HepG2 (cell line): ENCODE results near the gene SH2D3C. TPM values are rescaled to one million over a fixed set of nuclear protein-coding genes. Genes with fewer than 3 reads are reported as not detected.

Experiments
- ATAC-seq: fragments of 200-7000 bp; cut with Tn5 transposase; 3 replicates; pipeline ENCODE4 v1.9.1; 2020; ENCODE audit warnings: mild to moderate bottlenecking, moderate library complexity
- BruUV-seq: library from RNA; stranded (reverse); fragments of 400-500 nt; replicated peaks from 2 replicates; lab custom pipeline; 2021; lab: Mats Ljungman, UMichigan
- CTCF ChIA-PET: fragments of 300-600 bp; formaldehyde crosslinking; extraction: SDS; loops from one replicate; lab custom pipeline; 2021; ENCODE audit warnings: low total read pairs, inconsistent platforms, low intra/inter-chr PET ratio; lab: Yijun Ruan, JAX
- POLR2A ChIA-PET: fragments of 350-600 bp; sonication (Branson Sonifier 250); formaldehyde crosslinking; loops from one replicate; lab custom pipeline; 2020; ENCODE audit warnings: antibody characterized with exemption, inconsistent platforms; lab: Yijun Ruan, JAX
- DNase-seq: peaks from one replicate; pipeline ENCODE4 v3.0.0-alpha.2; 2015; ENCODE audit warnings: low spot score
- FAIRE-seq: peaks from 3 replicates; lab custom pipeline; 2011; peaks lifted over from hg19 to GRCh38; lab: Jason Lieb, UNC
- H2AFZ ChIP-seq: one replicate; pipeline ENCODE4 v1.6.1; 2011; ENCODE audit warnings: low read length, inconsistent platforms
- H3K27ac ChIP-seq: fragments of 300-600 bp; 3 replicates; pipeline ENCODE4 v1.8.0; 2011; ENCODE audit warnings: mixed run types, mild to moderate bottlenecking, mixed read lengths, low read length, inconsistent platforms; ENCODE audit not compliant: insufficient read depth; ENCODE audit errors: extremely low read length
- H3K27me3 ChIP-seq, 2 experiments: fragments of 200-600 bp in 1 of 2; 2 replicates in 1 of 2; 3 replicates in 1 of 2; pipeline versions ENCODE4 v1.6.0 to v1.8.0; 2011; ENCODE audit warnings: low read length in 2 of 2, mild to moderate bottlenecking in 2 of 2, moderate library complexity in 2 of 2, inconsistent platforms in 1 of 2; ENCODE audit not compliant: insufficient read depth in 2 of 2, control insufficient read depth in 1 of 2
- H3K36me3 ChIP-seq, 2 experiments: fragments of 200-600 bp in 1 of 2; replicated peaks in 1 of 2; 2 replicates in 1 of 2; 3 replicates in 1 of 2; pipeline versions ENCODE4 v1.5.1 to v1.8.0; 2011; ENCODE audit warnings: low read length in 2 of 2, inconsistent platforms in 1 of 2; ENCODE audit not compliant: insufficient read depth in 2 of 2, control insufficient read depth in 1 of 2
- H3K4me1 ChIP-seq: 2 replicates; pipeline ENCODE4 v1.5.1; 2012; ENCODE audit warnings: low read length, inconsistent platforms; ENCODE audit not compliant: insufficient read depth
- H3K4me2 ChIP-seq: 2 replicates; pipeline ENCODE4 v1.6.0; 2011; ENCODE audit warnings: low read depth, low read length, inconsistent platforms
- H3K4me3 ChIP-seq, 3 experiments: fragments of 200-600 bp in 1 of 3; sonication (generic), shearing (Covaris generic) in 1 of 3; replicated peaks in 1 of 3; 2 replicates each; pipeline ENCODE4 v1.5.1; 2011 to 2016; ENCODE audit warnings: low read length in 3 of 3, inconsistent platforms in 2 of 3, low read depth in 2 of 3, mild to moderate bottlenecking in 2 of 3, control low read depth in 1 of 3, mixed read lengths in 1 of 3; ENCODE audit not compliant: insufficient read depth in 1 of 3
- H3K79me2 ChIP-seq: one replicate; pipeline ENCODE4 v1.6.1; 2011; ENCODE audit warnings: low read length, inconsistent platforms; ENCODE audit not compliant: insufficient read depth
- H3K9ac ChIP-seq: 2 replicates; pipeline ENCODE4 v1.6.0; 2011; ENCODE audit warnings: mild to moderate bottlenecking, low read depth, low read length, inconsistent platforms; ENCODE audit not compliant: insufficient read depth
- H3K9me3 ChIP-seq: 2 replicates; pipeline ENCODE4 v1.5.1; 2012; ENCODE audit warnings: mild to moderate bottlenecking, low read length
- H4K20me1 ChIP-seq: 2 replicates; pipeline ENCODE4 v1.6.0; 2011; ENCODE audit warnings: inconsistent platforms, mild to moderate bottlenecking, low read length, moderate library complexity; ENCODE audit not compliant: insufficient read depth
- PLRG1 ChIP-seq: fragments of 450-650 bp; conservative IDR thresholded peaks from 2 replicates; pipeline ENCODE4 v1.6.1; 2016
- WGBS: methylation state at CpG from one replicate; pipeline ENCODE4 v1.1.6; 2017; ENCODE audit warnings: low lambda C conversion rate; 5-methylcytosine and 5-hydroxymethylcytosine counted together
- in situ Hi-C: cut with HindIII; loops from 2 replicates; pipeline ENCODE4 v1.10.0; 2017; ENCODE audit warnings: low pct_unique_long_range_greater_than_20kb; ENCODE audit not compliant: extremely low pct_ligation_motif_present
- intact Hi-C: fragments of 100-400 bp; cut with micrococcal nuclease; formaldehyde crosslinking; loops from one replicate; pipeline ENCODE4 v1.10.0; 2022; ENCODE audit not compliant: unreplicated experiment
- polyA plus RNA-seq, 8 experiments: library from polyadenylated mRNA; depleted of rRNA in 3 of 8; stranded (reverse) in 7 of 8; unstranded in 1 of 8; fragments of >200 nt; fragmentation: Illumina TruSeq in 4 of 8; extraction: Trizol in 4 of 8; gene quantifications; 2 replicates each; pipeline versions ENCODE4 v1.2.1 to v1.2.3, GENCODE V29; 2011 to 2016; ENCODE audit warnings: low read depth in 4 of 8, missing spikeins in 1 of 8, mixed read lengths in 1 of 8; ENCODE audit not compliant: insufficient read depth in 1 of 8
- total RNA-seq, 5 experiments: library from RNA; depleted of rRNA; stranded (reverse); fragments of >200 nt; fragmentation: Illumina TruSeq; extraction: Trizol; gene quantifications; 2 replicates each; pipeline ENCODE4 v1.2.3, GENCODE V29; 2016; ENCODE audit warnings: low read depth in 1 of 5
- TF ChIP-seq, protein P1 (sequence below): sonication (generic); formaldehyde crosslinking; IDR thresholded peaks from 2 replicates; pipeline ENCODE4 v1.5.0; 2020; ENCODE audit warnings: mild to moderate bottlenecking, missing genetic modification reagents, moderate library complexity
- TF ChIP-seq, protein P2 (sequence below): sonication (generic); formaldehyde crosslinking; IDR thresholded peaks from 2 replicates; pipeline ENCODE4 v1.4.0; 2020; ENCODE audit warnings: mild to moderate bottlenecking, low read depth, missing genetic modification reagents

SH2D3C gene
- total and polyA plus RNA-seq, 2 of the 13 experiments (the other 11 are each of a cell fraction or from before 2014, with no cell fraction given) = not detected

DNA sequence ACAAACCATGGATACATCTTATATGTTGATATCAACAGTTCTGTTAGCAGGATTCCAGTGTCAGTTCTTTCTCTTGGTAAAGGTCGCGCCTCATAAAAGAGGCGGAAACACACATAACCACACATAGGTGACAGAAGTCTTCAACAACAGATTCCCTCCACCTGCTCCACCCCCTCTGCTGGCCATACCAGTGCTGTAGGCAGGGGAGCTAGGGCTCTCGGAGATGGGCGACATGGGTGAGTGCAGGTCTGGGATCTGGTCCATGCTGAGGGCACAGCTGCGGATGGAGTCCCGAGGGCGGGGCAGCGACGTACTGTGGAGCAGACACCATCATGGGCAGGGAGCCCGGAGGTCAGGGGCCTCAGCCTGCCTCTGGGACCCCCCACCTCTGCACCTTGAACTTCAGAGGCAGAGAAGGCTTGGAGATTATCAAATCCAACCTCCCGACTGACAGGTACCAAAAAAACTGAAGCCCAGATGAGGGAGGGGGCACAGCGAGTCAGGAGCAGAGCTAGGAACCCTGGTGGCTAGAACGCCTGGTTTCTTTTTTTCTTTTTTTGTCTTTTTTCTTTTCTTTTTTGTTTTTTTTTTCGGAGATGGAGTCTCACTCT is 31.4 kb downstream of the SH2D3C start:
- WGBS = 36% methylated on average over 7 of the region's 15 CpGs
- H3K79me2 ChIP-seq = no peaks in the 10 kb centered on the region
- TF ChIP-seq, protein P1, sequence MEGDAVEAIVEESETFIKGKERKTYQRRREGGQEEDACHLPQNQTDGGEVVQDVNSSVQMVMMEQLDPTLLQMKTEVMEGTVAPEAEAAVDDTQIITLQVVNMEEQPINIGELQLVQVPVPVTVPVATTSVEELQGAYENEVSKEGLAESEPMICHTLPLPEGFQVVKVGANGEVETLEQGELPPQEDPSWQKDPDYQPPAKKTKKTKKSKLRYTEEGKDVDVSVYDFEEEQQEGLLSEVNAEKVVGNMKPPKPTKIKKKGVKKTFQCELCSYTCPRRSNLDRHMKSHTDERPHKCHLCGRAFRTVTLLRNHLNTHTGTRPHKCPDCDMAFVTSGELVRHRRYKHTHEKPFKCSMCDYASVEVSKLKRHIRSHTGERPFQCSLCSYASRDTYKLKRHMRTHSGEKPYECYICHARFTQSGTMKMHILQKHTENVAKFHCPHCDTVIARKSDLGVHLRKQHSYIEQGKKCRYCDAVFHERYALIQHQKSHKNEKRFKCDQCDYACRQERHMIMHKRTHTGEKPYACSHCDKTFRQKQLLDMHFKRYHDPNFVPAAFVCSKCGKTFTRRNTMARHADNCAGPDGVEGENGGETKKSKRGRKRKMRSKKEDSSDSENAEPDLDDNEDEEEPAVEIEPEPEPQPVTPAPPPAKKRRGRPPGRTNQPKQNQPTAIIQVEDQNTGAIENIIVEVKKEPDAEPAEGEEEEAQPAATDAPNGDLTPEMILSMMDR (CRISPR knock-in tag) = peak; percentile 18; the same call in 1 of the 2 replicates
- TF ChIP-seq, protein P2, sequence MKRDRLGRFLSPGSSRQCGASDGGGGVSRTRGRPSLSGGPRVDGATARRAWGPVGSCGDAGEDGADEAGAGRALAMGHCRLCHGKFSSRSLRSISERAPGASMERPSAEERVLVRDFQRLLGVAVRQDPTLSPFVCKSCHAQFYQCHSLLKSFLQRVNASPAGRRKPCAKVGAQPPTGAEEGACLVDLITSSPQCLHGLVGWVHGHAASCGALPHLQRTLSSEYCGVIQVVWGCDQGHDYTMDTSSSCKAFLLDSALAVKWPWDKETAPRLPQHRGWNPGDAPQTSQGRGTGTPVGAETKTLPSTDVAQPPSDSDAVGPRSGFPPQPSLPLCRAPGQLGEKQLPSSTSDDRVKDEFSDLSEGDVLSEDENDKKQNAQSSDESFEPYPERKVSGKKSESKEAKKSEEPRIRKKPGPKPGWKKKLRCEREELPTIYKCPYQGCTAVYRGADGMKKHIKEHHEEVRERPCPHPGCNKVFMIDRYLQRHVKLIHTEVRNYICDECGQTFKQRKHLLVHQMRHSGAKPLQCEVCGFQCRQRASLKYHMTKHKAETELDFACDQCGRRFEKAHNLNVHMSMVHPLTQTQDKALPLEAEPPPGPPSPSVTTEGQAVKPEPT = no peak
- TF ChIP-seq PLRG1 = no peak
- in situ Hi-C loops (no loop called here), intact Hi-C loops (no loop called here)
- POLR2A ChIA-PET = interaction anchor here (1.8 kb wide), 1 partner anchor 24 kb away, joined by 3 read pairs; no protein-coding TSS in a partner anchor
- no peak overlapping the region for H3K9ac ChIP-seq
- DNase-seq = no peak
- peaks cover 4 to 50% of the 10 kb centered on the region in 2 experiments; a peak in 3 of 5 replicates for H3K27me3 ChIP-seq
- BruUV-seq = no TSS peak
- FAIRE-seq = no peak
- peak; percentile 64; the same call in 2 of the 3 replicates for ATAC-seq
- H3K4me1 ChIP-seq = no peaks in the 10 kb centered on the region
- no peaks in the 10 kb centered on the region for H4K20me1 ChIP-seq
- H3K4me3 ChIP-seq = no peak overlapping the region
- no peaks in the 10 kb centered on the region for H3K9me3 ChIP-seq
- no peak overlapping the region for H3K4me2 ChIP-seq
- no peak overlapping the region for H2AFZ ChIP-seq
- no peak overlapping the region for H3K27ac ChIP-seq
- CTCF ChIA-PET = interaction anchor here (1.4 kb wide), 1 partner anchor 157 kb away, joined by 3 read pairs; no protein-coding TSS in a partner anchor
- H3K36me3 ChIP-seq = no peaks in the 10 kb centered on the region
